Mesenteric fat pad (tissue), 1 donor: ENCODE results near the gene SERPINA1. TPM values are rescaled to one million over a fixed set of nuclear protein-coding genes. Genes with fewer than 3 reads are reported as not detected.
"Not testable (repeated sequence)": the region's sequence is repeated elsewhere in the genome, so short reads cannot be mapped to it uniquely, and the experiment has no call there.

Experiments used
- DNase-seq: peaks from one replicate; pipeline ENCODE4 v3.0.0-alpha.2; 2020; ENCODE audit warnings: low spot score
- total RNA-seq: library from RNA; stranded (reverse); fragmentation: NEBNext Ultra II Directional; extraction: Animal tissue kit (Norgen Biotek cat#: 25700); gene quantifications from one replicate; pipeline ENCODE4 v1.2.1, GENCODE V29; 2021
- donor health status: DM: yes; HTN: yes; CAD: no.

SERPINA1 gene
- total RNA-seq, 1 donor from 2014 or later: 41.6 TPM

DNA sequence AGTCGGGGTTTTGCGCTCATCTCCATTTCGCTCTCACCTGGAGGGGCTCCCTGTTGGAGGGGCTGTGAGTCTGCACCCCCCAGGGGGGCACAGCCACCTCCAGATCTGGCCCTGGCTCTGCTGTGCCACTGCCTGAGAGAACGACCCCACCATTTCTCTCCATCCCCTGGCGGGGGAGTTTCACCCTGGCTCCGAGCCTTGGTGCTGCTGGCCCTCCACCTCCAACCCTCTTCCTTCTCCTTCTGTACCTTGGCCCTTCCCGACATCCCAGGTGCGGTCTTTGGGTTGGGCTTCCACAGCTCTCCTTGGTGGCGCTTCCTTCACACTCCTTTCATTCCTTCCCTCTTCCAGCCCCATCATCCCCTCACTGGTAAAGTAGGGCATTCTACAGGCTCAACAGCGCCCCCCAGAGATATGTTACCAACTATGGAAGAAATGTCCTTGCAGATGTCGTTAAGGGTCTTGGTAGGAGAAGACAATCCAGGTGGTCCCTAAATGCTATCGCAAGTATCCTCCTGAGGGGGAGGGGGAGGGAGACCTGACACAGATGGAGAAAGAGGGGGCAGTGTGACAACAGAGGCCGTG is 16.3 kb downstream of the SERPINA1 start:
- DNase-seq: no peak

GRCh38 chr14:94370524-94370910 is 17.9 kb downstream of the SERPINA1 start:
- DNase-seq: peak; percentile 59

GRCh38 chr14:94369766-94370523 is 18.5 kb downstream of the SERPINA1 start:
- peak; percentile 74 for DNase-seq

GRCh38 chr14:94368956-94369355 is 19.4 kb downstream of the SERPINA1 start:
- DNase-seq: peak; percentile 73

DNA sequence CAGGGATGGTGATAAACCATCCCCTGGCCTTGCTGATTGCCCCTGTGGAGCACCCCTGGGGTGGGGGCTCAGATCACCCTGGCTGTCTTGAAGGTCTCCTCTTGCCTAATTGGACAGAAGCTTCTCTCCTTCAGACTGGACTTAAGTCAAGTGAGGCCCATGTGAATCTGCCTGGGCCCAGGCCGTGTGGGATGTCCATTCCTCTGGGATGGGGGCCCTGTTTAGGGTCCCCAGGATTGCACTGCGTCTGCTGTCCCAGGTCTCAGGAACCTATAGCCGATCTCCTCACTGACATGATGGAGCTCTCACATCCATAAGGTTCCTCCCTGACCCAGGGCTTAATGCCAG is 20.2 kb downstream of the SERPINA1 start:
- DNase-seq: peak; percentile 55

DNA sequence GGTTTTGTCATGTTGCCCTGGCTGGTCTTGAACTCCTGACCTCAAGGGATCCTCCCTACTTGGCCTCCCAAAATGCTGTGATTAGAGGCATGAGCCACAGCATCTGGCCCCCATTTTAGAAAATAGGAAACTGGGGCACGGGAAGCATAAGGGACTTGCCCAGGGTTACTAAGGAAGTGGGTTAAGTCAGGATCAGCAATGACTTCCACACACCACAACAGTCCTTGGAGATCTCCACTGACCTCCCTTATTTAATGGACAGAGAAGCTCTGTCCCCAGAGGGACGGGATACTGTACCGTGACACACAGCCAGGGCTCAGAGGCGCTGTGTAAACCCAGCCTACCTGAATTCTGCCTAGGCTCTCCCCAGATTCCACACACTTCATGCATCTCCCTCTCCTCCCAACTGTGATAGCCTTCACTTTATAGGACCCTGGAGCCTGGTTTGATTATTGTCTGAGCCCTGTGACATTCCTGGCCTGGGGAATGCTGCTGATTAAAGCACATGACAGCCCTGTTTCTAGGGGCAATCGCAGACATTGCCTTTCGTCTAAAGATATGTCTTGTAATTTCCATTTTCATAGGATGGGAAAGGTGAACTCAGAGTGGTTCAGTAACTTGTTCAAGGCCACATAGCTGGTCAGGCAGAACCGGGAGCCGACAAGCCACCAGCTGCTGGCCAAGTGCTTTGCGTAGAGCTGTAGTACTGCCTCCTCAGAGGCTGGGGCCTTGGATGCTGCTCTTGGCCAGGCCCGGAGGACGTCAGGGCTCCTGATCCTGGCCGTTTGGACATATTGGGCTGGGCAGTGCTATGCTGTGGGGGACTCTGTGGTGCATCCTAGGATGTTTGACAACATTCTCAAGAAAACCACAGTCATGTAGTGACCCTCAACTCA is 20.8 kb downstream of the SERPINA1 start:
- DNase-seq: peak; percentile 33

DNA sequence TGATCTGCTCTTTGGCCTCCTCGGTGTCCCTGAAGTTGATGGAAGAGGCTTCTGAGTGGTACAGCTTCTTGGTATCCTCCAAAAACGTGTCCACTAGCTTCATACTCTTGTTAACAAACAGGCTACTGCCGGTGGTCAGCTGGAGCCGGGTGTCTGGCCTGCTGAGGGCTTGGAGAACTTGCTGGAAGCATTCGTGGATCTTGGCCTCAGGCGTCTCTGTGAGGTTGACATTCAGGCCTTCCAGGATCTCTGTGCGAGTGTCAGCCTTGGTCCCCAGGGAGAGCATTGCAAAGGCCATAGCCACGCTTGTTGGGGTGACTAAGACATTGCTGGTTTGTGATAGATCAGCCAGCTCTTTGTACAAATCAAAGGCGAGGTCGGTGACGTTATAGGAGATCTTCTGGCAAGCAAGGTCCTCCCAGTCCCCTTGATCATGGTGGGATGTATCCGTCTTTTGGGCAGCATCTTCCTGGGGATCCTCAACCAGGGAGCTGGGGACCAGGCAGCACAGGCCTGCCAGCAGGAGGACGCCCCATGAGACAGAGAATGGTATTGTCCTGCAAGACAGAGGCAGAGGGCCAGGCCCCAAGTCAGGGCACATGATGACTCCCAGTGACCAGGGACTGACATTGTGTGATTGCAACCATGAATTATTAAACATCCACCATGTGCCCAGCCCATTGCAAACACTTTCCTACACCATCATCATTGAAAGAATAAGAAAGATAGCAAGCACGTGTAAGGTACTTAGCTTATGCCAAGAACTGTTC is 22.1 kb downstream of the SERPINA1 start, which contains the start of gene SERPINA2:
TSS of gene SERPINA2 (minus strand) at position 553 of the 770 bp plus-strand sequence.
- DNase-seq: peak; percentile 67

DNA sequence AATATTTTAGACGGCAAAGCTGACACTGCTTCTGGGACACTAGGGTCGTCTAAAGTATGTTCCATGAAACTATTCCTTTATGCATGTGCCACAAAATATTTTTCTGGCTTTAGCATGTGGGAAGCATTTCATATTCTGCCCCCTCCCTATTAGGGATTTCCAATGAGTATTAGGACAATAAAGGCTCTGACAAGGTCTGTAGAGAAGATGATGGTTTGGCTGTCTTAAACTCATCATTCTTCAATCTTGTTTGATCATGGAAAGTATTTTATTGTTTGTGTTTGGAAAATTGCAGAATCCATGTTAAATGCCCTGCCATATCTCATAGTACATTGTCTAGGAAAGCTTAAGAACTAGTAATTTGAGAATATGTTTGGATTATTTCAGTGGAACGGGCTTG is 22.8 kb downstream of the SERPINA1 start:
- no peak for DNase-seq

GRCh38 chr14:94364964-94365363 is 23.4 kb downstream of the SERPINA1 start:
- peak; percentile 71 for DNase-seq

GRCh38 chr14:94364037-94364436 is 24.4 kb downstream of the SERPINA1 start:
- peak; percentile 64 for DNase-seq

GRCh38 chr14:94363151-94363624 is 25.2 kb downstream of the SERPINA1 start:
- peak; percentile 80 for DNase-seq

DNA sequence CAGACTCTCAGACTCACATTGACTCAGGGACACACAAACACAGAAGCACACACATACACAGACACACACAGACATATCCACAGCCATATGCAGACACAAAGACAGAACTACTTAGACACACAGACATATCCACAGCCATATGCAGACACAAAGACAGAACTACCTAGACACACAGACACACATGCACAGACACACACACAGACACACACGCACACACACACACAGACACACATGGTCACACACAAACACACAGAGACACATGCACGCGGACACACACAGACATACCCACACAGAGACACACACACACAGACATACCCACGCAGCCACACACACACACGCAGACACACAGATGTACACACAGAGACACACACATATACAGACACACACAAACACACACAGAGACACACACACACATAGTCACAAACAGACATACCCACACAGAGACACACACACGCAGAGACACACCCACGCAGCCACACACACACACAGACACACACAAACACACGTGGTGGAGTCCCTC is 25.7 kb downstream of the SERPINA1 start:
- no peak for DNase-seq

DNA sequence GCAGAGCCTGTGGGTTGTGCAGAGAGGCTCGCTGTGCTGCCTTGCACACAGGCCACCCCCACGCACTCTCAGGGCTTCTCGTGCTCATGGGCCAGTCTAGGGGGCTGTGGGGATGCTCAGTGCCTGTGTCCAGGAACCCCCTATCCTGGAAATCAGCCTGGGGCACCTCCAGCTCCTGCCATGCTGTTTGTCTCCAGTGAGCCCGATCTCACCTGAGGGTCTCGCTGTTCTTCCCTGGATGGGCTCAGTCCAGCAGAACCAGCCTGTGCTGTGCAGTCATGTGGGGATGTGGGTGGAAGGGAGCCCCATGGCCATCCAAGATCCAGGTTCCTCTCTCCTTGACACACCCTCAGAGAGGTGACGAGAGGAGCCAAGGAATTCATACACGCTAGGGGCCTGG is 26.7 kb downstream of the SERPINA1 start:
- DNase-seq: no peak

GRCh38 chr14:94360945-94361565 is 27.3 kb downstream of the SERPINA1 start:
- no peak for DNase-seq

DNA sequence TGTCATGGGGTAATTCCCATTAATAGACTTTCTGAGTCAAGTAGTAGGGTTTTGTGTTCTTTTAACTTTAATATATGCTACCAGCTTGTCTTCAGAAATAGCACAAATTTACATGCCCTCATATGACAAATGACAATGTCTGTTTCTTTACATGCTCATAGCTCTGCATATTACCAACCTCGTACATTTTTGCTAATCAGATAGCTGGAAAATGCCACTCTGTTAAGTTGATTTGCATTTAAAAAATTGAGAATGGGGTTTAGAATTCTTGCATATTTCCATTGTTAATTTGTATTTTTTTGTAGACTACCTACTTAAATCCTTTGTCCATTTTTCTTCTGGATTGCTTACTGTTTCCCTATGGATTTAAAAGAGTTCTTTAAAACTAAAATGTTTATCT is 31.2 kb downstream of the SERPINA1 start:
- DNase-seq: no peak

GRCh38 chr14:94356379-94357056 is 31.9 kb downstream of the SERPINA1 start:
- DNase-seq: no peak

GRCh38 chr14:94355191-94355794 is 33.1 kb downstream of the SERPINA1 start:
- DNase-seq: no peak

DNA sequence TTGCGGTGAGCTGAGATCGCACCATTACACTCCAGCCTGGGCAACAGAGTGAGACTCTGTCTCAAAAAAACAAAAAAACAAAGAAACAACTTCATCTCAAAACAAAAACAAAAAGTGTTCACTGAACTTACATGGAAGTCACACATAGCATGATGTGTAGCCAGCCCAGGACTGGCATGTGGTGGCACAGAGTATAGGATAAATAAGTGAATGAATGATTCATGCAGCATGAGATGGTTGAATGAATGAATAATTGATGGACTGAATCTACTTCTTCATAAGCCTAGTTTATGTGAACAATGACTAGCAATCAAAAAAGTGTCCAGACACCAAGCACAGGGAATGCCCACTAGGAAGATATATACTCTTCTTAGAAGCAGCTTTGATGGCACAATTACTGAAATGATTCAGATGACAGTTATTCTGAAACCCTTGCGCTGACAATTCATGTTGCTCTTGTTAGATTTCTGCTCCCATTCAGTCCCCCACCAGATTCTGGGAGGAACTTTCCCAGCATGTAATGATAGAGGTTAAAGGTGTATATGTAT is 33.7 kb downstream of the SERPINA1 start:
- no peak for DNase-seq

DNA sequence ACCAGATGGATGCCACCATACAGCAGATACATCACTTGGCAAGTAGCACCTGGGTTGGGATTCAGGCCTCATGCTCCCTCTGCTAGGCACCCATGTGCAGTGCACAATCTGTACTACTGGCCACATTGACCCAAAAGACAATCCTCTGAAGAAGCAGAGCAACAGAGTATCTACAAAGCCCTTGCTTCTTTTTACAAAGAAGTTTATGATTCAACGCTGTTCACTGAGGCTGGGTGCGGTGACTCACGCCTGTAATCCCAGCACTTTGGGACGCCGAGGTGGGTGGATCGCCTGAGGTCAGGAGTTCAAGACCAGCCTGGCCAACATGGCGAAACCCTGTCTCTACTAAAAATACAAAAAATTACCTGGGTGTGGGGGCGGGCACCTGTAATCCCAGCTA is 34.2 kb downstream of the SERPINA1 start:
- not testable (repeated sequence) for DNase-seq
